ENCODE data around the gene PPY.
"Not testable (repeated sequence)": the region's sequence is repeated elsewhere in the genome, so short reads cannot be mapped to it uniquely, and the experiment has no call there.

Gene PPY

GRCh38 chr17:43966276-43966675 is 24.0 kb upstream of the PPY start:
- DNase-seq (ENCODE audit: low read depth): no peak

DNA sequence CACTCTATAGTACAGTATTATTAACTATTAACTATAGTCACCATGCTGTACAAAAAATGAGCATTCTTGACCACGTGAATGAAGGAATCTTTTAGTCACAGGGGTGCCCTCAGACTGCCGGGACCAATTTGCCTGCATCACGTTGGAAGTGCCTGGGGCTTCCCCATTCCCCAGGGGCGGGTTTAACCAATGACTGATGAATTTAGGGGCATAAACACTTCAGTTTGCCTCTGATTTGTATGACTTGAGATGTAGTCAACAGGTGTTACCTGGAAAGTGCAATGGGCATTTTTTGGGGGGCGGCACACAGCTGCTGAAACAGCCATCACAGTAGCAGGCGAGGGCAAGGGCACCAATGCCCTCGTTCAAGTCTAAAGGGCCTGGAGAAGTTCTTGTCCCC is 20.2 kb upstream of the PPY start:
- no peak for DNase-seq (ENCODE audit: low read depth)

DNA sequence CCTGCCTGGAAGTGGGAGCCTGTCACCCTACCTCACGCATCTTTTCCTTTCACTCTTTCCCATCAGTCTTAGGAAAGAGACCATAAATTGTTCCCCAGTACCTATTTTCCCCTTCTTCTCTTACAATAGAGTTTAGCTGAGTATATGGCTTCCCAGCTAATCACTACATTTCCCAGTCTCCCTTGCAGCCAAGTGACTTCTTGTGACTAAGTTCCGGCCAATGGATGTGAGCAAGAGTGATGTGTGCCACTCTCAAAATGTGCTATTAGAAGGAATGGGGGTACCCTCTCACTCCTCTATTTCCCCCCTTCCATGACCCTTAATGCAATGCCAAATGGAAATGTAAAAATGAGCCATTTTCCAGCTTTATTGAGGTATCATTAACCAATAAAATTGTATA is 19.7 kb upstream of the PPY start:
- DNase-seq (ENCODE audit: low read depth): no peak

DNA sequence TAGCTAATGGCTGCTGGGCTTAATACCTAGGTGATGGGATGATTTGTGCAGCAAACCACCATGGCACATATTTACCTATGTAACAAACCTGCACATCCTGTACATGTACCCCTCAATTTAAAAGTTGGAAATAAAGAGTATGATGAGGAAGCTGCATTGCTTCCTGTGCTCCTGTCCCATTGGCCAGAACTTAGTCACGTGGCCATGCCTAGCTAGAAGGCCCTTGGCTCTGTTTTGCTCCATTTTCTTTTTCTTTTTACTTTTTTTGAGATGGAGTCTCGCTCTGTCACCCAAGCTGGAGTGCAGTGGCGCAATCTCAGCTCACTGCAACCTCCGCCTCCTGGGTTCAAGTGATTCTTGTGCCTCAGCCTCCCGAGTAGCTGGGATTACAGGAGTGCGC is 19.0 kb upstream of the PPY start:
- not testable (repeated sequence) for DNase-seq (ENCODE audit: low read depth)

GRCh38 chr17:43958748-43959352 is 16.6 kb upstream of the PPY start:
- no peak for DNase-seq (ENCODE audit: low read depth)

- DNase-seq (ENCODE audit: low read depth): no peak
Measured at GRCh38 chr17:43956222-43956621, 13.9 kb upstream of the PPY start.

DNA sequence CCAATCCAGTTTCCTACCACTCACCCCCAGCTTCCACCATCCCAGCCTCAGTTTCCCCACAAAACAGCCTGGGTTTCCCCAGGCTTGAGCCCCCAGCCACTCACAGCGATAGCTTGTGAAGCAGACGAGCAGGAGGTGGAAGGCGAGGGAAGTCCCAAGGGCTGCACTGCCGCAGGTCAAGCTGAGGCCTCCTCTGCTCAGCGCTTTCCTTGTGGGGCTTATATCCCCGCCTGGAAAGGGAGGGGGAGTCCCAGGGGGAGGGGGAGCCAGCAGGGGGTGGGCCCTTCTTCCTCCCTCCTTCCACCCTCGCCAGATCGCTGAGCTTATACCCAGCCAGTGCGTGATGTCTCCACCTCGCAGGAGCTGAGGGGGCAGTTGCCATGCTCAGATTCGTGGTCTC is 11.5 kb upstream of the PPY start, which contains the start of gene PYY:
PYY (minus strand) TSS at position 195 of the 400 bp plus-strand sequence. CDS start 457 bp downstream, outside the sequence.
- no peak for DNase-seq (ENCODE audit: low read depth)

GRCh38 chr17:43952724-43953666 is 10.7 kb upstream of the PPY start:
- no peak for DNase-seq (ENCODE audit: low read depth)

DNA sequence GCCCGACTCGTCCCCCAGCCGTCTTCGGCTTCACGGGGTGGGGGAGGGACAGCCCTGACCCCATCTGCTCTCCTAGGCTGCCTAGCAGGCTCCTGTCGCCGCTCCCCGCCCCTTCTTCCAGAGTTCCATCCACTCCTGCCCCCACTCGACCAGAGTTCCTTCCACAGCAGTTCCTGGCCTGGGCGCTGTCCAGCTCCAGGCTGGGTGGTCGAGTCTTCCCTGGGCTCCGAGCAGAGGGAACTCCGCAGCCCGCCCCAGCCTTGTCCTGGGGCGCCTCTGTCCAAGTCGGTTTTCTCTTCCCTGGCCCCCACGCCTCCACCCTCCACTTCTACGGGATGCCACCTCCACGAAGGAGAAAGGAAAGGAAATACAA is 10.1 kb upstream of the PPY start:
- no peak for DNase-seq (ENCODE audit: low read depth)

DNA sequence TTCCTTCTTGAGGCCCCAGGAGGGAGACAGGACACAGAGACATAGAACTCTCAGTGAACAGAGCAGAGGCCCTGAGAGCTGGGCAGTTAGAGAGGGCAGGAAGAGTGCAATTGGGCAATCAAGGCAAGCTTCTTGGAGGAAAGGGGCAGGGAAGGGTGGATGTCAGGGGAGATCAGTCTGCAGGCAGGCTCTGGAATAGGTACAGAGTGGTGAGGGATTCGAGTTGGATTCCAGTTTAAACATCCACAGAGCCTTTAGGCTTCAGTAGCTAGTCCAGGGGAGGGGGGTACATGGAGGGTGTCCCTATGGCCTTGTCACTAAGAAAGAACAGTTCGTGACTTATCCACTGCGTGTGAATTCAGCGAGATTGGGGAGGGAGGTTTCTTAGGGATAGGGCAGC is 9.5 kb upstream of the PPY start:
- DNase-seq (ENCODE audit: low read depth): no peak

DNA sequence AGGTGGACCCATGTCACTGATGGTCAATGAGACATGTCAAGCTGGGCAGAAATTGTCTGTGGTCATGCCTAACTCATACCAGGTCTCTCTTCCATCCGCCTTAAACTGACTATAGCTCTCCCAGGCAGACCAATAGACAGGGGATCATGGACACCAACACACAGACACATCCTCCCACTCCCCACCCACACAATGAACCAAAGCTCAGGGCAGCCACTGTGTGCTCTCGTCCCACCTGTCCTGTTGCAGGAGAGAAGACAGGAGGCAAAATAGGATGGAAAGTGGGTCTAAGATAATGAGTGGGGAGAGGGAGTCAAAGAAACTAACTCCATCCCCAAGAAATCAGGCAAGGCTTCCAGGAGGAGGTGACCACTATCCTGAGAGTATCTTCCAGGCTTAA is 8.3 kb upstream of the PPY start:
- no peak for DNase-seq (ENCODE audit: low read depth)

DNA sequence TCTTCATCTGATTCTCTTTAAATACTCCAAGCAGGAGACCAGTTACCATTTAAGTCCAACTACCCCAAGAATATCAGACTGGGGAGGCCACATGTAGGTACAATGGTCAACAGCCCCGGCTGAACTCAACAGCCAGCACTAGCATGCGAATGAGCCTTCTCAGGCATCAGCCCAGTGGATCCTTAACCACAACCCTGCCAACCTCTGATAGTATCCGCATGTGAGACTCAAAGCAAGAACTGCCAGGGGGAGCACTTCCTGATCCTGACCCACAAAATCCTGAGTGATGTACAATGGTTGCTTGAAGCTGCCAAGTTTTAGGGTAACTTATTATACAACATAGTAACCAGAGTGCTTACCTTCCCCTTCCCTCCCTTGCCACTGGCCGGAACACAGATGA is 7.5 kb upstream of the PPY start:
- no peak for DNase-seq (ENCODE audit: low read depth)

- no peak for DNase-seq (ENCODE audit: low read depth)
Measured at GRCh38 chr17:43946781-43947180, 4.5 kb upstream of the PPY start.

DNA sequence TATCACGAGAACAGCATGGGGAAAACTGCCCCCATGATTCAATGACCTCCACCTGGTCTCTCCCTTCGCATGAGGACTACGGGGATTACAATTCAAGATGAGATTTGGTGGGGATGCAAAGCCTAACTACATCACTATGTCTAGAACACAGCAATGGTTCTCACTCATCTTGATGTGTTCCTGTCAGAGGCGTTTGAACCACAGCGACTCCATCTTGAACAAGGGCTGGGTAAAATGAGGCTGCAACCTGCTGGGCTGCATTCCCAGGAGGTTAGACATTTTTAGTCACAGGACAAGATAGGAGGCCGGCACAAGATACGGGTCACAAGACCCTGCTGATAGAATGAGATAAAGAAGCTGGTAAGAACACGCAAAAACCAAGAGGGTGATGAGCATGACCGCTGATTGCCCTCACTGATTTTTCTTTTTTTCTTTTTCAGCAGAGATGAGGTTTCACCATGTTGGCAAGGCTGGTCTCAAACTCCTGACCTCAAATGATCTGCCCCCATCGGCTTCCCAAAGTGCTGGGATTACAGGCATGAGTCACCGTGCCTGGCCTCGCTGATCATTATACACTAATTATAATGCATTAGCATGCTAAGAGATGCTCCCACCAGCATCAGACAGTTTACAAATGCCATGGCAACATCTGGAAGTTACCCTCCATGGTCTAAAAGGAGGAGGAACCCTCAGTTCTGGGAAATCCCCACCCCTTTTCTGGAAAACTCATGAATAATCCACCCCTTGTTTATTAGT is 3.0 kb upstream of the PPY start:
- no peak for DNase-seq (ENCODE audit: low read depth)

DNA sequence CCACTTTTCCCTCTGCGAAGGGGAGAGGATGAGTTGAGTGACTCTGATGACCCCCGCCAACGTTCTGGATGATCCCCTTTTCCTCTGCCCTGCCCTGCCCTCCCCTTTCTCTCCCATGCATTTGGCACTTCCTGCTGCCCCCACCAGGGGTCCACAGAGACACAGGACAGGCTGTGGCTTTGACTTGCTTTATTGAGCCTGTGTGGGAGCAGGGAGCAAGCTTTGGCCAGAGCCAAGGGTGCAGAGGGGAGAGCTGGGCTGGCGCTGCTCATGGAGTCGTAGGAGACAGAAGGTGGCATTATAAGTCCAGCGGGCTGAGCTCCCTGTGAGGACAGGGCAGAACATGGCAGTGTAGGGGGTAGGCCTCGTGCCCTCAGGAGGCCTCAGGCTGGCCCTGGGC is 1.6 kb downstream of the PPY start:
- no peak for DNase-seq (ENCODE audit: low read depth)

GRCh38 chr17:43939886-43940285 is 2.4 kb downstream of the PPY start:
- no peak for DNase-seq (ENCODE audit: low read depth)

DNA sequence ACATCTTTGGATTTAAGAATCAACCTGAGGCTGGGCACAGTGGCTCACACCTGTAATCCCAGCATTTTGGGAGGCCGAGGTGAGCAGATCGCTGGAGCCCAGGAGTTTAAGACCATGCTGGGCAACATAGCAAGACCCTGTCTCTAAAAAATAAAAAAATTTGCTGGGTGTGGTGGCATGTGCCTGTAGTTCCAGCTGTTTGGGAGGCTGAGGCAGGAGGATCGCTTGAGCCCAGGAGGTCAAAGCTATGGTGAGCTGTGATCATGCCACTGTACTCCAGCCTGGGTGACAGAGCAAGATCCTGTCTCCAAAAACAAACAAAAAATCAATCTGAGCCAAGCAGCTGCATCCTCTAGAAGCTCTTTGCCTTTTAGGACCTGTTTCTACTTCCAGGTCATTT is 2.8 kb downstream of the PPY start:
- not testable (repeated sequence) for DNase-seq (ENCODE audit: low read depth)

DNA sequence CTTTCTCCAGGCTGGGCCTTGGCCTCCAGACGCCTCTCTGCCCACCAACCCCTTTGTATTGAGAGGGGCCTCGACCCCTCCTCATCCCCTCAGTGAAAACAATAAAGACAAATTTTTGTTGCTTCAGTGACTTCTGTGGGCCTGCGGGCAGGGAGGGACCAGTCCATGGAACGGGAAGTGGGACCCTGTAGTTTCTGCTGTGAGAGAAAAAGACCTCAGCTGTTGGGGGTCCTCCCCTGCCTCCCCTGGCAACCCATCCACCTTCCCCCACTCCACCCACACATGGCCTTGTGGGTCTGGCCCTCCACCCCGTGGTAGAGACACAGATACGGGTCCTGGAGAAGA is 3.5 kb downstream of the PPY start:
- no peak for DNase-seq (ENCODE audit: low read depth)

GRCh38 chr17:43936434-43936833 is 5.8 kb downstream of the PPY start:
- DNase-seq (ENCODE audit: low read depth): no peak

DNA sequence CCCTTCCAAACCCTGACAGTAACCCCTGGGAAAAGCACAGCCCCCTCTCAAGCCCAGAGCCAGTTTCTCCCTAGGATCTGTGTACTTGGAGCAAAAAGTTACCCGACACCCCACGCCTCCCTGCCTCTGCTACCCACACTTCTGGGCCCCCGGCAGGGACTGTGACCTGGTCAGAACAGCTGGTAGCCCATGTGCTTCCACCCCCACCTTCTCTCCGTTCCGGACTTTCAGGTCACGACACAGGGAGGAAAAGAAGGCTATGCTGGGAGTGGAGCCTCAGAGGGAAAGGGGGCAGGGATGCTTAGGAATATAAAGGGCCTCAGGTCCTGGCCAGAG is 6.4 kb downstream of the PPY start:
- no peak for DNase-seq (ENCODE audit: low read depth)

GRCh38 chr17:43935204-43935925 is 6.9 kb downstream of the PPY start:
- DNase-seq (ENCODE audit: low read depth): no peak

DNA sequence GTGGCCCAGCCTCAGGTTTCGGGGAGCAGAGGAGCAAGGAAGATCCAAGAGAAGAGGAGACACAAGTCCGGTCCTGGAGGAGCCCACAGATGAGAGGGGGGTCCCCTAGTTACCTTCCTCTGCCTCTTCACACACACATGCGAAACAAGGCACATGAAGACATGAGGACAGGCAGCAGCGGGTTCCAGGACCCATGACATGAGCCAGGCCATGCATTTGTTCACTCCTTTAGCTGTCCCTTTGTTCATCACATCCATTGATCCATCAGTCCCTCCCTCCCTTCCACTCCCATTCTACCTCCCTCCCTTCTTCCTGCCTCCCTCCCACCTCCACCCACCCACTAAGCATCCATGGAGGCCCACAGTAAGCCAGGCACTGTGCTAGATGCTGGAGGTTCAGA is 9.4 kb downstream of the PPY start:
- no peak for DNase-seq (ENCODE audit: low read depth)
